Natural killer cell treated with Interleukin-12 subunit alpha and Interleukin-12 subunit beta and Interleukin-15 and Interleukin-18, amount 100 ng/mL, for 72 hours (primary cell): ENCODE data around the gene CSTPP1. TPM values are rescaled to one million over a fixed set of nuclear protein-coding genes. Genes with fewer than 3 reads are reported as not detected.

ENCODE experiments used
- ATAC-seq, 2 donors: fragments of 150-1000 bp; cut with Tn5 transposase in 1 of 2; sonication (Bioruptor Pico), chemical (Tn5 transposase) in 1 of 2; 2 replicates each; pipeline ENCODE4 v1.10.0; 2021
- DNase-seq: peaks from one replicate; pipeline ENCODE4 v3.0.0; 2022; ENCODE audit warnings: low spot score
- H3K27ac Mint-ChIP-seq, 2 donors: 1 replicate in 1 of 2; 2 replicates in 1 of 2; pipeline ENCODE4 v1.8.0; 2022; ENCODE audit warnings: mixed read lengths in 2 of 2, mild to moderate bottlenecking in 1 of 2, moderate library complexity in 1 of 2
- H3K27me3 Mint-ChIP-seq, 2 donors: 1 replicate in 1 of 2; 2 replicates in 1 of 2; pipeline ENCODE4 v1.8.0; 2022; ENCODE audit warnings: mixed read lengths in 2 of 2
- H3K36me3 Mint-ChIP-seq: one replicate; pipeline ENCODE4 v1.8.0; 2022; ENCODE audit warnings: mixed read lengths
- H3K4me1 Mint-ChIP-seq, 2 donors: 1 replicate in 1 of 2; 2 replicates in 1 of 2; pipeline ENCODE4 v1.8.0; 2022; ENCODE audit warnings: low read depth in 2 of 2, mixed read lengths in 2 of 2, mild to moderate bottlenecking in 1 of 2
- H3K4me3 Mint-ChIP-seq: one replicate; pipeline ENCODE4 v1.8.0; 2022; ENCODE audit warnings: mixed read lengths
- H3K9me3 Mint-ChIP-seq: 2 replicates; pipeline ENCODE4 v1.8.0; 2022; ENCODE audit warnings: mixed read lengths
- total RNA-seq, 2 donors: library from RNA; stranded (reverse); gene quantifications; one replicate each; pipeline ENCODE4 v1.2.3, GENCODE V29; 2022

Gene CSTPP1
- total RNA-seq, 2 donors from 2014 or later: 20.9 to 23.8 TPM

- DNase-seq (no peak), ATAC-seq (no peak)
- H3K27me3 Mint-ChIP-seq: no peaks in the 10 kb centered on the region
- no peak overlapping the region for H3K27ac Mint-ChIP-seq
- H3K36me3 Mint-ChIP-seq: no peaks in the 10 kb centered on the region
- H3K9me3 Mint-ChIP-seq: no peaks in the 10 kb centered on the region
- H3K4me3 Mint-ChIP-seq: no peak overlapping the region
- no peaks in the 10 kb centered on the region for H3K4me1 Mint-ChIP-seq
Observed at GRCh38 chr11:47121731-47122130, 185.2 kb downstream of the CSTPP1 start.

DNA sequence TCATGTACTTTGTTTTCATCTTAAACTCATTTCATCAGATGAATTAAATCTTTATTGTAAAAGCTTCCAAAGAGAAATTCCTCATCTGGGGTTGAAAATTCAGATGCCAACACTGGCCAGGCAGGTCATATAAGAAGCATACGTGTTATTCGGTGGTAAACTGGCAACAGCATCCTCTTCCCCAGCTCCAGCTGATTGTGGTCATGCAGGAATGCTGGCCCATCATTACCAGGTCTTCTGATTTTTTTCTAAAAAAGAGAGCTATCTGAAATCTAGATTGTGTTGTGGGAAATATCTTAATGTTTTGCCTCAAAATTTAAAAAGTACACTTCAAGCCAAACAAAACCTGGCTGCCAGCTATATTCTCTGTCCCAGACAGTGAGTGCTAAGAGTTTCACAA is 186.5 kb downstream of the CSTPP1 start:
- Mint-ChIP-seq H3K36me3 (no peaks in the 10 kb centered on the region), H3K9me3 (no peaks in the 10 kb centered on the region), H3K4me3 (no peak overlapping the region), H3K4me1 (no peaks in the 10 kb centered on the region), H3K27me3 (no peaks in the 10 kb centered on the region), H3K27ac (no peak overlapping the region)
- no peak for DNase-seq
- ATAC-seq: no peak

DNA sequence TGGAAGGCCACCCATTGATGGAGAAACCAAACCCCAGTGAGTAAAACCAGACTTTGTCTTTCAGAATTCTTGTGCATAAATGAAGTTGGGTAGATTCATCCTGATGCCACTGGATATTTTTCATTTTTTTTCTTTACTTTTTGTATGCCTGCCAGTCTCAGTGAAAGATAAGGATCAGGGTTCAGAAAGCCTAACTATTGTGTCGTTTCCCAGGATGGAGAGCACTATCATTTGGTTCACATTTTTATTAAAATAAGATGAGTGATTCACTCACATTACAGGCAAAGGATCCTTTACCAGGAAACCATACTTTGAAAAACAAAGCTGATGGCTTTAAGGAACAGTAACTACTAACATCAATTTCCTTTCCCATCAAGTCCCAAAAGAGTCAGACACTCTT is 188.1 kb downstream of the CSTPP1 start:
- H3K27me3 Mint-ChIP-seq: no peaks in the 10 kb centered on the region
- ATAC-seq: no peak

GRCh38 chr11:47125083-47125482 is 188.5 kb downstream of the CSTPP1 start:
- no peak overlapping the region for H3K27ac Mint-ChIP-seq
- H3K4me1 Mint-ChIP-seq: no peaks in the 10 kb centered on the region
- no peaks in the 10 kb centered on the region for H3K27me3 Mint-ChIP-seq
- no peak overlapping the region for H3K4me3 Mint-ChIP-seq
- no peak for DNase-seq
- ATAC-seq: no peak
- no peaks in the 10 kb centered on the region for H3K9me3 Mint-ChIP-seq
- H3K36me3 Mint-ChIP-seq: no peaks in the 10 kb centered on the region

More for the DNA sequence above, 188.1 kb downstream of the CSTPP1 start:
- no peaks in the 10 kb centered on the region for H3K9me3 Mint-ChIP-seq
- DNase-seq: no peak
- H3K27ac Mint-ChIP-seq: no peak overlapping the region
- H3K4me3 Mint-ChIP-seq: no peak overlapping the region
- H3K4me1 Mint-ChIP-seq: no peaks in the 10 kb centered on the region
- no peaks in the 10 kb centered on the region for H3K36me3 Mint-ChIP-seq

DNA sequence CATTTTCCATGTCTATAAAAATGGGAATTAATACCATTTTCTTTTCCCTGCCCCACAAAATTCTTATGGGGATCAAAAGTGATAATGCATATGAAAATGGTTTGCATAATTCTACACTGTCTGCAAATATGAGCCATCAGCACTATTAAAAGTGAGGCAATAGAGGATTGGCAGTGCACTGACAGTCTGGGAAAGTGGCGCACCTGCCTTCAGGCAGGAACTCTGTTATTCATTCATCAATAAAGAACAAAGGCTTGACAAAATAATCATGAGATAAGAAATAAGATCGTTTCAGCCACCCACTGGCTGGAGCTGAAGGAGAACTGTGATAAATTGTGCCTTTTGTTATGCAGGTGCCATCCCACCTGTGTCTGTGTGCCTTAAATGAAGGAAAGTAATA is 190.7 kb downstream of the CSTPP1 start:
- no peaks in the 10 kb centered on the region for H3K4me1 Mint-ChIP-seq
- ATAC-seq (no peak), DNase-seq (no peak)
- H3K27ac Mint-ChIP-seq: no peak overlapping the region
- no peaks in the 10 kb centered on the region for H3K9me3 Mint-ChIP-seq
- no peak overlapping the region for H3K4me3 Mint-ChIP-seq
- no peaks in the 10 kb centered on the region for H3K36me3 Mint-ChIP-seq
- H3K27me3 Mint-ChIP-seq: no peaks in the 10 kb centered on the region

GRCh38 chr11:47130543-47130942 is 194.0 kb downstream of the CSTPP1 start:
- H3K27me3 Mint-ChIP-seq: no peaks in the 10 kb centered on the region
- no peaks in the 10 kb centered on the region for H3K4me1 Mint-ChIP-seq
- H3K36me3 Mint-ChIP-seq: no peaks in the 10 kb centered on the region
- H3K9me3 Mint-ChIP-seq: no peaks in the 10 kb centered on the region
- H3K4me3 Mint-ChIP-seq: no peak overlapping the region
- H3K27ac Mint-ChIP-seq: no peak overlapping the region
- no peak for DNase-seq
- ATAC-seq: no peak

GRCh38 chr11:47131136-47131535 is 194.6 kb downstream of the CSTPP1 start:
- no peak overlapping the region for H3K4me3 Mint-ChIP-seq
- H3K36me3 Mint-ChIP-seq: no peaks in the 10 kb centered on the region
- H3K27me3 Mint-ChIP-seq: no peaks in the 10 kb centered on the region
- H3K9me3 Mint-ChIP-seq: no peaks in the 10 kb centered on the region
- ATAC-seq (no peak), DNase-seq (no peak)
- no peak overlapping the region for H3K27ac Mint-ChIP-seq
- no peaks in the 10 kb centered on the region for H3K4me1 Mint-ChIP-seq

GRCh38 chr11:47132490-47132889 is 195.9 kb downstream of the CSTPP1 start:
- Mint-ChIP-seq H3K36me3 (no peaks in the 10 kb centered on the region), H3K27ac (no peak overlapping the region), H3K9me3 (no peaks in the 10 kb centered on the region), H3K4me3 (no peak overlapping the region), H3K27me3 (no peaks in the 10 kb centered on the region), H3K4me1 (no peaks in the 10 kb centered on the region)
- no peak for DNase-seq
- no peak for ATAC-seq

DNA sequence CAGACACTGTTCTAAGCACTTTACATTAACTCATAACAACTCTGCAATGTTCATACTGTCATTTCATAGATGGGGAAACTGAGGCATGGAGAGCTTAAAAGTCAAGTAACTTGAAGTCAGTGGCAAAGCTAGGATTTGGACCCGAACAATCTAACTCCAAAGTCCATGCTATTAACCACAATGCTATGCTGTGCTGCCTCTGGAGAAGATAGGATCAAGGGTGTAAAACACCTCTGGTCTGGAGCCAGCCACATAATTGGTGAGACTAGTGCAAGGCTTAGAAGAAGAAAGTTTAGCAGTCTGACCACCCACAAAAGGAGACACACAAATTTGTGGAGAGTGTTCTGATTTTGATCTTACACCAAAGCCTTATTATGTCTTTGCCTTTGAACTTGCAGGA is 196.4 kb downstream of the CSTPP1 start:
- H3K36me3 Mint-ChIP-seq: no peaks in the 10 kb centered on the region
- H3K4me1 Mint-ChIP-seq: no peaks in the 10 kb centered on the region
- no peaks in the 10 kb centered on the region for H3K27me3 Mint-ChIP-seq
- H3K4me3 Mint-ChIP-seq: no peak overlapping the region
- no peak overlapping the region for H3K27ac Mint-ChIP-seq
- DNase-seq: no peak
- no peaks in the 10 kb centered on the region for H3K9me3 Mint-ChIP-seq
- ATAC-seq: no peak

DNA sequence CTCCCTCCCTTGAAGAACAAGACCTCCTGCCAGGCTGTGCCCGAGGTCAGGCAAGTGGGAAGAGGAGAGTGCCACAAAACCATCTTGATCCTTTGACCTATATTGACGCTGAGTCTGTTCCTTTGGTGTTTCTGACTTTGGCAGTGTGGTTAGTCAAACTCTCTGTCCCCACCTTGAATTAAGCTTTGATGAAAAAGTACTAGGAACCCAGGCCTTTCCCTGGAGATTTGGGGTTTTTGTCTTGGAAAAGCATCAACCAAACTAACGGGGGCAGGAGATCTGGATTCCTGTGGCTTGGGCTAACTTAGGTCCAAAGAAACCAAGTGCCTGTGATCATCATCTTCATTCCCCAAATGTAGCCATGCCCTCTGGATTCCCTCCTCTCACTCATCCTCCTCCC is 199.8 kb downstream of the CSTPP1 start:
- no peak overlapping the region for H3K27ac Mint-ChIP-seq
- H3K9me3 Mint-ChIP-seq: no peaks in the 10 kb centered on the region
- no peak overlapping the region for H3K4me3 Mint-ChIP-seq
- H3K36me3 Mint-ChIP-seq: no peaks in the 10 kb centered on the region
- ATAC-seq: no peak
- H3K27me3 Mint-ChIP-seq: no peaks in the 10 kb centered on the region
- H3K4me1 Mint-ChIP-seq: peaks cover 0 to 3% of the 10 kb centered on the region in 2 donors
- no peak for DNase-seq

- Mint-ChIP-seq H3K36me3 (no peaks in the 10 kb centered on the region), H3K4me3 (no peak overlapping the region), H3K4me1 (peaks cover 0 to 3% of the 10 kb centered on the region in 2 donors), H3K27ac (no peak overlapping the region), H3K9me3 (no peaks in the 10 kb centered on the region), H3K27me3 (no peaks in the 10 kb centered on the region)
- ATAC-seq: no peak
- DNase-seq: no peak
Observed at GRCh38 chr11:47136921-47137320, 200.4 kb downstream of the CSTPP1 start.

- H3K36me3 Mint-ChIP-seq: no peaks in the 10 kb centered on the region
- H3K4me3 Mint-ChIP-seq: no peak overlapping the region
- DNase-seq: no peak
- H3K4me1 Mint-ChIP-seq: peaks cover 0 to 3% of the 10 kb centered on the region in 2 donors
- H3K27ac Mint-ChIP-seq: no peak overlapping the region
- no peaks in the 10 kb centered on the region for H3K9me3 Mint-ChIP-seq
- no peak for ATAC-seq
- no peaks in the 10 kb centered on the region for H3K27me3 Mint-ChIP-seq
Observed at GRCh38 chr11:47137476-47137875, 200.9 kb downstream of the CSTPP1 start.

GRCh38 chr11:47139878-47140277 is 203.3 kb downstream of the CSTPP1 start:
- no peaks in the 10 kb centered on the region for H3K27me3 Mint-ChIP-seq
- H3K36me3 Mint-ChIP-seq: no peaks in the 10 kb centered on the region
- DNase-seq (no peak), ATAC-seq (no peak)
- H3K27ac Mint-ChIP-seq: no peak overlapping the region
- H3K9me3 Mint-ChIP-seq: no peaks in the 10 kb centered on the region
- no peak overlapping the region for H3K4me3 Mint-ChIP-seq
- H3K4me1 Mint-ChIP-seq: peaks cover 0 to 3% of the 10 kb centered on the region in 2 donors

GRCh38 chr11:47143322-47143721 is 206.8 kb downstream of the CSTPP1 start:
- DNase-seq: no peak
- Mint-ChIP-seq H3K36me3 (no peaks in the 10 kb centered on the region), H3K4me1 (peaks cover 0 to 3% of the 10 kb centered on the region in 2 donors), H3K27ac (no peak overlapping the region), H3K9me3 (no peaks in the 10 kb centered on the region), H3K27me3 (no peaks in the 10 kb centered on the region), H3K4me3 (no peak overlapping the region)
- ATAC-seq: no peak

DNA sequence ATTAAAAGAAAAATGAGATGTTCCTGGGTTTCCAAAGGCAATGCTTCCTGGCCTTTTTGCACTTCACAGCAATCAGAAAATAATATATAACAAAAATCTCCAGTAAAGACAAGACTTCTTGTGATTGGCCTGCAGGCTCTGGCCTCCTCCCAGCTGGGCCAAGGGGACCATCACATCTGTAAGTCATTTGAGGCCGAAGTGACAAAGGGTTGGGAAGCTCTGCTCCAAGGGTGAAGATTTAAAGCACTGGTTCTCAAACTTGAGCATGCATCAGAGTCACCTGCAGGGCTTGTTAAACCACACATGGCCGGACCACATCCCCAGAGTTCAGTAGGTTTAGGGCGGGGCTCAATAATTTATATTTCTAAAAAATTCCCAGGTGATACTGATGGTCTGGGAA is 208.0 kb downstream of the CSTPP1 start:
- no peaks in the 10 kb centered on the region for H3K36me3 Mint-ChIP-seq
- no peak for ATAC-seq
- H3K27me3 Mint-ChIP-seq: no peaks in the 10 kb centered on the region
- H3K9me3 Mint-ChIP-seq: no peaks in the 10 kb centered on the region
- H3K4me1 Mint-ChIP-seq: no peaks in the 10 kb centered on the region
- no peak overlapping the region for H3K27ac Mint-ChIP-seq
- DNase-seq: no peak
- H3K4me3 Mint-ChIP-seq: no peak overlapping the region
